Left colon (tissue), 2 donors: Measurements from ENCODE around the gene WWTR1. TPM values are rescaled to one million over a fixed set of nuclear protein-coding genes. Genes with fewer than 3 reads are reported as not detected.

Source experiments
- ATAC-seq: fragments of 200-7000 bp; cut with Tn5 transposase; one replicate; pipeline ENCODE4 v1.9.1; 2020; ENCODE audit warnings: mild to moderate bottlenecking, moderate library complexity
- DNase-seq, 2 donors: peaks; one replicate each; pipeline ENCODE4 v3.0.0-alpha.2; 2020
- intact Hi-C, 2 donors: fragments of 100-400 bp; cut with DNase I in 1 of 2; cut with micrococcal nuclease in 1 of 2; formaldehyde crosslinking; loops; one replicate each; pipeline versions ENCODE4 v1.11.2 to v1.14.0; 2022; cut with DNase I, micrococcal nuclease
- total RNA-seq, 2 donors: library from RNA; stranded (reverse); fragmentation: NEBNext Ultra II Directional; extraction: Animal tissue kit (Norgen Biotek cat#: 25700); gene quantifications; one replicate each; pipeline ENCODE4 v1.2.1, GENCODE V29; 2021
- donor health status: DM: no; HTN: no; CAD: no.
- donor health status: DM: yes; HTN: yes; CAD: no.

The WWTR1 gene
- total RNA-seq, 2 donors from 2014 or later: 8.4 to 27.2 TPM

DNA sequence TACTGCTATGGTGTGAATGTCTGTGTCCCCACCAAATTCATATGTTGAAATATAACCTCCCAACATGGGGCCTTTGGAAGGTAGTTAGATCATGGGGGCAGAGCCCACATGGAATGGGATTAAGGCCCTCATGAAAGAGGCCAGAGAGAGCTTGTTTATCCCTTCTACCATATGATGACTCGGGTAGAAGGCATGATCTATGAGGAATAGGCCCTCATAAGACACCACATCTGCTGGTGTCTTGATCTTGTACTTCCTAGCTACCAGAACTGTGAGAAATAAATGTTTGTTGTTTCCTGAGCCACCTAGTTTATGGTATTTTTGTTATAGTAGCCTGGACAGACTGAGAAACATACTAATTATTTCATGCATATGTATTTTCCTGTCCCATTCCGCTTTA lies 51.9 kb downstream of the WWTR1 start:
- ATAC-seq: no peak
- intact Hi-C loops: no loop called here

GRCh38 chr3:149604125-149604875 lies 53.5 kb downstream of the WWTR1 start:
- no peak for ATAC-seq
- intact Hi-C loops: no loop called here
- DNase-seq: no peak

More for the DNA sequence above, 51.9 kb downstream of the WWTR1 start:
- no peak for DNase-seq

DNA sequence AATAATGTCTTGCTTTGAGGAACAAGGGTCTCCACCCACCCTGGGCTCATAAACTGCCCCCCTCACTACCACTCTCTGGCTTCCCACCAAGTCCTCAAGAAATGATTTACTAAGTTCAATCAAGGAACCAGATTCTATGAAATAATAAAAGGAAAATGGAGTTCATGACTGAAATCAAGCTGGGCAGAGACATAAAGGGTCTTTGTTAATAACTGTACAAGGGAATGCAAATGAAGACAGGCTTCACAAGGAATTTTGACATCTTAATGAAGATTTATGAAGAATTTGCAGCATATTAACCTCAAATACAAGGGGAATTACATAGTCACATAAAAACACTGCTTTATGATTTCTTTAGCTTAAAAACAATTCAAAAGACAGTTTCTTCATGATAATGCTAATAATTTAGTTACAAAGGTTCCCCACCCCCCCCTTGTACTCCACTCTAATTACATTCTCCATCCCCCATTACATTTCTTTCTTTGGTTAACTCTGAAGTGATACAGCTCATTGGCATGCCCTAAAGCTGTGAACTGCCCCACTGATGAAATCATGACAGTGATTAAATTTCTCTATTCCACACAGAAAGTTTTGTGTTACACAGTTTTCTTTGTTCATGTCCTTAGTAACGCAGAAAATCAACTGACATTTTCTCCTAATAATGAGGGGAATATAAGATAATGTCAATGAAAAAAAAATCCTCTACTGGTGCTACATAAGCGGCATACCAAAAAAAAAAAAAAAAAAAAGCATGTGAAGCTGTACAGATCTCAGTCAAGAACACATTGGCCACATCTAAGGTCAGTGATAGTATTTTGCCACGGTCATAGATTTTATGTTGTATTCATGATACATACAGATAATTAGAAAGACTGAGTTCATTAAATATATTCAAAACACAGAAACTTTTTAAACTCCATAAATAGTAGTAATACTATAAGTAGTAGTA lies 54.4 kb downstream of the WWTR1 start:
- no peak for DNase-seq
- ATAC-seq: no peak
- intact Hi-C loops: no loop called here

DNA sequence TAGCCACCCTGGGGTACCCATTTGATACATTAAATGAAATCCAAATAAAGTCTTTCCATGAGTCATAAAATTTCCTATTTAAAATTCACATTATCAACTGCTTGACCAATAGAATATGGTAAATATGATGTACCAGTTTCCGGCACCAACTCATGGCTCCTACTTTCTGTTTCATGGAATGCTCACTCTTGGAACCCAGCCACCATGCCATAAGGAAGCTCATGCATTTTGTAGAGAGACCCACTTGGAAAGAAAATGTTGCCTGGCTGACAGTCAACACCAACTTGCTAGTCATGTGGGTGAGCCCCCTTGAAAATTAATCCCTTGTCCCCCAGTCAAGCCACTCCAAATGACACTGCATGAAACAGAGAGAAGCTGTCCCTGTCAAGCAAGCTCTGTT lies 57.2 kb downstream of the WWTR1 start:
- no peak for ATAC-seq
- intact Hi-C loops: no loop called here

GRCh38 chr3:149599236-149599635 lies 58.6 kb downstream of the WWTR1 start:
- no peak for DNase-seq
- no peak for ATAC-seq
- intact Hi-C loops: no loop called here

More for the DNA sequence above, 57.2 kb downstream of the WWTR1 start:
- DNase-seq: no peak

- no peak for DNase-seq
Measured at GRCh38 chr3:149596134-149596770, 61.6 kb downstream of the WWTR1 start.

GRCh38 chr3:149593418-149594160 lies 64.2 kb downstream of the WWTR1 start:
- intact Hi-C loops: no loop called here
- ATAC-seq (no peak), DNase-seq (no peak)

More at GRCh38 chr3:149596134-149596770, 61.6 kb downstream of the WWTR1 start:
- no peak for ATAC-seq
- intact Hi-C loops: no loop called here

DNA sequence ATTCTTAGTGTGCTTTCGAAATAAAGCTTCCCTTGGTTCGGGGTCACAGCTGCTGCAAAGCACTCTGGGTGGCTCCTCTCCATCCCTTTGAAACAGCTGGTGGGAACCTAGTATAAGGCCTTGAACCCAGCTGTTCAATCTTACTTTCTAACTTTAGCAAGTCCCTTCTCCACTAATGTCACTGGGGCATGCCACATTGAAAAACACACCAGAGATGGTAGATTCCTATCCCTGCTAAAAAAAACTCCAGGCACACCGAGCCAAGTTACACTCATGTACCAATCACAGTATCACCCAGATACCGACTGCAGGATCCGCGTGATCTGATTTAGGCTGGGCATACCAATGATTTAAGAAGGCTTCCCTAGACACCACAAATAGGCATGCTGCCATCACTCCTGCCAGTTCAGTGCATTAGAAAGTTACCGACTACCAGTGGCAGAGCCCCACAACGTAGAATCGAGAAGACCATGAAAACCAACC lies 65.0 kb downstream of the WWTR1 start:
- no peak for ATAC-seq
- intact Hi-C loops: no loop called here
- no peak for DNase-seq

- intact Hi-C loops: no loop called here
- DNase-seq (no peak), ATAC-seq (no peak)
Measured at GRCh38 chr3:149590691-149591441, 67.0 kb downstream of the WWTR1 start.

GRCh38 chr3:149589332-149589731 lies 68.5 kb downstream of the WWTR1 start:
- ATAC-seq (no peak), DNase-seq (no peak)
- intact Hi-C loops: no loop called here

- DNase-seq (no peak), ATAC-seq (no peak)
- intact Hi-C loops: no loop called here
Measured at GRCh38 chr3:149588909-149589308, 68.9 kb downstream of the WWTR1 start.

GRCh38 chr3:149587383-149587782 lies 70.4 kb downstream of the WWTR1 start:
- DNase-seq (no peak), ATAC-seq (no peak)
- intact Hi-C loops: no loop called here

GRCh38 chr3:149586871-149587270 lies 71.0 kb downstream of the WWTR1 start:
- DNase-seq: no peak
- intact Hi-C loops: no loop called here
- ATAC-seq: no peak

DNA sequence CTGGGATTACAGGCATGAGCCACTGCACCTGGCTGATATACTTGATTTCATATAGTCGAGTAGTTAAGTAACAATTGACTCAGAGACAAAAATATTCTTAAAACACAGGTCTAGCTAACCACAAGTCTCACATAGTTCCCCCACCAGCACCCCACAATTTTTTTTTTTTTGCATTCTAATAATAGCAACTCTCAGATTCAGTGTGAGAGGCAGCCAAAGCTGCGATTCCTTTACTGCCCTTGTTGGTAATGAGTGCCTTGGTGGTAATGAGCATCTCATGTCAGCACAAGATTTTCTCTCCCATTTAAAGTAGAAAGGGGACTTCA lies 72.5 kb downstream of the WWTR1 start:
- intact Hi-C loops: no loop called here
- no peak for DNase-seq
- ATAC-seq: no peak

- ATAC-seq (no peak), DNase-seq (no peak)
- intact Hi-C loops: no loop called here
Measured at GRCh38 chr3:149583921-149584635, 73.7 kb downstream of the WWTR1 start.

DNA sequence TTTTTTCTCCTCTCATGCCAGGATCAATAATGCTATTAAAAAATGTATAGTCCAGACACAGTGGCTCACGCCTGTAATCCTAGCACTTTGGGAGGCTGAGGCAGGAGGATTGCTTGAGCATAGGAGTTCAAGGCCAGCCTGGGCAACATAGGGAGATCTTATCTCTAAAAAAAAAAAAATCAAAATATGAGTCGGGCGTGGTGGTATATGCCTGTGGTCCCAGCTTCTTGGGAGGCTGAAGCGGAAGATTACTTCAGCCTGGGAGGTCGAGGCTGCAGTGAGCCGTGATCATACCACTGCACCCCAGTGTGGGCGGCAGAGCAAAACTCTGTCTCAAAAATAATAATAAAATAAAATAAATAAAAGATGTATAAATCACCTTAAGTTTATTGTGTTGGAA lies 75.4 kb downstream of the WWTR1 start:
- intact Hi-C loops: no loop called here
- no peak for ATAC-seq

GRCh38 chr3:149581681-149582370 lies 76.0 kb downstream of the WWTR1 start:
- DNase-seq: no peak
- intact Hi-C loops: no loop called here
- no peak for ATAC-seq

More for the DNA sequence above, 75.4 kb downstream of the WWTR1 start:
- DNase-seq: no peak
